Endodermal cell (in vitro differentiated cells): Measurements from ENCODE around the gene NAPSA. TPM values are rescaled to one million over a fixed set of nuclear protein-coding genes. Genes with fewer than 3 reads are reported as not detected.

Source experiments
- DNase-seq: peaks from one replicate; pipeline ENCODE4 v3.0.0-alpha.2; 2017
- H3K27ac ChIP-seq: 2 replicates; pipeline ENCODE4 v1.5.1; 2013; ENCODE audit warnings: mild to moderate bottlenecking, low read depth, low read length, moderate library complexity
- H3K27me3 ChIP-seq: 2 replicates; pipeline ENCODE4 v1.6.1; 2013; ENCODE audit warnings: mild to moderate bottlenecking, low read length, moderate library complexity; ENCODE audit not compliant: insufficient read depth, control insufficient read depth, poor library complexity, severe bottlenecking
- H3K36me3 ChIP-seq: 2 replicates; pipeline ENCODE4 v1.7.0; 2013; ENCODE audit warnings: mild to moderate bottlenecking, low read length, moderate library complexity; ENCODE audit not compliant: control insufficient read depth, insufficient read depth
- H3K4me1 ChIP-seq: one replicate; pipeline ENCODE4 v1.7.0; 2013; ENCODE audit warnings: low read length; ENCODE audit not compliant: control insufficient read depth, insufficient read depth
- H3K4me3 ChIP-seq: 2 replicates; pipeline ENCODE4 v1.5.1; 2013; ENCODE audit warnings: mild to moderate bottlenecking, low read length, moderate library complexity
- H3K9ac ChIP-seq: 2 replicates; pipeline ENCODE4 v1.6.1; 2013; ENCODE audit warnings: mild to moderate bottlenecking, low read length, moderate library complexity; ENCODE audit not compliant: poor library complexity, severe bottlenecking; ENCODE audit errors: extremely low read depth
- H3K9me3 ChIP-seq: 2 replicates; pipeline ENCODE4 v1.6.1; 2013; ENCODE audit warnings: mild to moderate bottlenecking, low read length, moderate library complexity; ENCODE audit not compliant: control insufficient read depth
- H3K27ac Mint-ChIP-seq: 2 replicates; pipeline ENCODE4 v1.8.0; 2020; ENCODE audit warnings: mixed read lengths
- H3K27me3 Mint-ChIP-seq: 2 replicates; pipeline ENCODE4 v1.8.0; 2021; ENCODE audit warnings: mild to moderate bottlenecking, mixed read lengths; ENCODE audit not compliant: insufficient read depth
- H3K36me3 Mint-ChIP-seq: 2 replicates; pipeline ENCODE4 v1.8.0; 2020; ENCODE audit warnings: low read depth, mixed read lengths
- H3K4me1 Mint-ChIP-seq: 2 replicates; pipeline ENCODE4 v1.8.0; 2020; ENCODE audit warnings: mixed read lengths
- H3K4me3 Mint-ChIP-seq: 2 replicates; pipeline ENCODE4 v1.8.0; 2020; ENCODE audit warnings: mild to moderate bottlenecking, moderate library complexity, mixed read lengths
- H3K9me3 Mint-ChIP-seq: 2 replicates; pipeline ENCODE4 v1.8.0; 2020; ENCODE audit warnings: mild to moderate bottlenecking, mixed read lengths
- WGBS, 2 experiments: methylation state at CpG; one replicate each; pipeline versions ENCODE4 v1.1.5 to v1.1.7; 2013; ENCODE audit warnings: missing lambda C conversion rate in 2 of 2, mixed read lengths in 1 of 2; ENCODE audit not compliant: insufficient coverage in 1 of 2, insufficient read length in 1 of 2; 5-methylcytosine and 5-hydroxymethylcytosine counted together
- total RNA-seq, 2 donors: library from RNA; stranded (reverse); fragmentation: NEBNext Ultra II Directional in 1 of 2; extraction: Animal tissue kit (Norgen Biotek cat#: 25700) in 1 of 2; gene quantifications; 2 replicates in 1 of 2; 3 replicates in 1 of 2; pipeline ENCODE4 v1.2.1, GENCODE V29; 2021
- TF ChIP-seq, protein P1 (sequence below): fragments of 200-600 bp; sonication (generic); conservative IDR thresholded peaks from 2 replicates; pipeline ENCODE4 v1.5.0; 2021; ENCODE audit warnings: antibody characterized with exemption, mild to moderate bottlenecking

NAPSA gene
- total RNA-seq, 2 donors from 2014 or later: 0.91 to 1.5 TPM

DNA sequence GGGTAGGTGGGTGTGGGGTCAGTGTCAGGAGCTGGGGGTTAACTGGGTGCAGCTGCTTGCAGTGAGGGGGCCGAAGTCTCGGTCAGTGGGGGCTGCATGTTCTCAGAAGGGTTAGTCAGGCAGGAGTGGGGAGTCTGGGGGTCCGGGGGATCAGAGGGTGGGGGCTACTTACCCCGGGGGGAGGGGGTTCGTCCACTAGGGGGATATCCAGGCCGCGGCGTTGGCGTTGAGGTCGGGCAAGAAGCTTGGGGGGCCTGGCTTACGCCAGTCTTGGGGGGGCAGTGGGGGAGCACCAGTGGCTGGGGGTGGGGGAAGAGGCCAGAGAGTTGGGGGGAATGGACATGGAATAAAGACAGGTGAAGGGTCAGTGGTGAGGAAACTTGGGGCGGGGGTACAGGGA, 45.4 kb downstream of the NAPSA start:
- WGBS, 2 experiments: 94% methylated on average over 9 of the region's 12 CpGs; no CpG with 5 or more reads in 1 of the 2 experiments
- TF ChIP-seq, protein P1, sequence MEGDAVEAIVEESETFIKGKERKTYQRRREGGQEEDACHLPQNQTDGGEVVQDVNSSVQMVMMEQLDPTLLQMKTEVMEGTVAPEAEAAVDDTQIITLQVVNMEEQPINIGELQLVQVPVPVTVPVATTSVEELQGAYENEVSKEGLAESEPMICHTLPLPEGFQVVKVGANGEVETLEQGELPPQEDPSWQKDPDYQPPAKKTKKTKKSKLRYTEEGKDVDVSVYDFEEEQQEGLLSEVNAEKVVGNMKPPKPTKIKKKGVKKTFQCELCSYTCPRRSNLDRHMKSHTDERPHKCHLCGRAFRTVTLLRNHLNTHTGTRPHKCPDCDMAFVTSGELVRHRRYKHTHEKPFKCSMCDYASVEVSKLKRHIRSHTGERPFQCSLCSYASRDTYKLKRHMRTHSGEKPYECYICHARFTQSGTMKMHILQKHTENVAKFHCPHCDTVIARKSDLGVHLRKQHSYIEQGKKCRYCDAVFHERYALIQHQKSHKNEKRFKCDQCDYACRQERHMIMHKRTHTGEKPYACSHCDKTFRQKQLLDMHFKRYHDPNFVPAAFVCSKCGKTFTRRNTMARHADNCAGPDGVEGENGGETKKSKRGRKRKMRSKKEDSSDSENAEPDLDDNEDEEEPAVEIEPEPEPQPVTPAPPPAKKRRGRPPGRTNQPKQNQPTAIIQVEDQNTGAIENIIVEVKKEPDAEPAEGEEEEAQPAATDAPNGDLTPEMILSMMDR: no peak
- no peak for DNase-seq
- peaks cover 17% of the 10 kb centered on the region for H3K27me3 Mint-ChIP-seq
- no peak overlapping the region for H3K27ac Mint-ChIP-seq
- H3K4me3 ChIP-seq: no peak overlapping the region
- peaks cover 7% of the 10 kb centered on the region for H3K4me1 Mint-ChIP-seq
- no peak overlapping the region for H3K27ac ChIP-seq
- H3K9me3 Mint-ChIP-seq: no peaks in the 10 kb centered on the region
- no peaks in the 10 kb centered on the region for H3K36me3 ChIP-seq
- H3K9ac ChIP-seq: no peak overlapping the region
- H3K9me3 ChIP-seq: no peaks in the 10 kb centered on the region
- H3K4me1 ChIP-seq: no peaks in the 10 kb centered on the region
- no peak overlapping the region for H3K4me3 Mint-ChIP-seq
- H3K36me3 Mint-ChIP-seq: peaks cover 10% of the 10 kb centered on the region
- no peaks in the 10 kb centered on the region for H3K27me3 ChIP-seq

GRCh38 chr19:50319156-50319555, 46.3 kb downstream of the NAPSA start:
- Histone ChIP-seq H3K27me3 (no peaks in the 10 kb centered on the region), H3K9me3 (no peaks in the 10 kb centered on the region), H3K4me1 (no peaks in the 10 kb centered on the region), H3K36me3 (no peaks in the 10 kb centered on the region), H3K27ac (no peak overlapping the region), H3K9ac (no peak overlapping the region), H3K4me3 (no peak overlapping the region)
- Mint-ChIP-seq H3K4me3 (no peak overlapping the region), H3K27ac (no peak overlapping the region), H3K4me1 (peaks cover 5% of the 10 kb centered on the region), H3K27me3 (peaks cover 14% of the 10 kb centered on the region), H3K36me3 (peaks cover 10% of the 10 kb centered on the region), H3K9me3 (no peaks in the 10 kb centered on the region)
- WGBS, 2 experiments: 88 to 93% methylated on average over 7 to 11 of the region's 11 CpGs
- DNase-seq: no peak
- TF ChIP-seq, protein P1: no peak

DNA sequence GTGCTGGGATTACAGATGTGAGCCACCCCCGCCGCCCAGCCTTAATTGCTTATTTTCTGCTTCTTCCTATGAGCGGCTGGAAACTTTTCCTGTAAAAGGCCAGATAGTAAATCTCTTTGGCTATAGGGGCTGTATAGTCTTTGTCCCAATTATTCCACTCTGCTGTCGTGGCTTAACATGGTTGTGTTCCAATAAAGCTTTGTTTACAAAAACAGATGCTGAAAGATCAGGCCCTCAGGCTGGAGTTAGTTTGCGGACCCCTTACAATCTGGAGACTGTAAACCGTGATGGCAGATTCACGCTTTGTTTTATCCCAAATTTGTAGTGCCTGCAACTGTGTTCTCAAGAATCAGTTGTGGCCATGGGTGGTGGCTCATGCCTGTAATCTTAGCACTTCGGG, 47.0 kb downstream of the NAPSA start:
- Mint-ChIP-seq H3K27ac (no peak overlapping the region), H3K9me3 (no peaks in the 10 kb centered on the region), H3K4me3 (no peak overlapping the region), H3K4me1 (peaks cover 11% of the 10 kb centered on the region), H3K36me3 (peaks cover 10% of the 10 kb centered on the region), H3K27me3 (peaks cover 16% of the 10 kb centered on the region)
- Histone ChIP-seq H3K27ac (no peak overlapping the region), H3K4me3 (no peak overlapping the region), H3K27me3 (peaks cover 4% of the 10 kb centered on the region), H3K4me1 (no peaks in the 10 kb centered on the region), H3K9ac (no peak overlapping the region), H3K9me3 (no peaks in the 10 kb centered on the region), H3K36me3 (no peaks in the 10 kb centered on the region)
- DNase-seq: no peak
- WGBS, 2 experiments: 84 to 86% methylated on average over 6 to 8 of the region's 8 CpGs
- TF ChIP-seq, protein P1: no peak
